Ovary (tissue), 3 donors: ENCODE measurements around the gene DNAJC7.

Experiments
- CTCF ChIP-seq, 3 donors: fragments of 450-650 bp in 2 of 3; fragments of 200-600 bp in 1 of 3; IDR thresholded peaks; one replicate each; pipeline versions ENCODE4 v1.5.1 to v1.8.0; 2016 to 2022; ENCODE audit warnings: antibody characterized with exemption in 3 of 3, mild to moderate bottlenecking in 1 of 3
- POLR2A ChIP-seq: fragments of 450-650 bp; IDR thresholded peaks from one replicate; pipeline ENCODE4 v1.6.1; 2017; ENCODE audit warnings: antibody characterized with exemption, mild to moderate bottlenecking, moderate library complexity
- donor health status: DM: no; HTN: no; CAD: no.

GRCh38 chr17:42062681-42063080 is 45.4 kb upstream of the DNAJC7 start:
- TF ChIP-seq POLR2A, result no peak
- TF ChIP-seq CTCF (IDR thresholded peaks at IDR 0.05), result no peak
